Activated CD4-positive, alpha-beta T cell treated with anti-CD3 and anti-CD28 coated beads for 36 hours (primary cell): ENCODE data around the gene PDE6B. TPM values are rescaled to one million over a fixed set of nuclear protein-coding genes. Genes with fewer than 3 reads are reported as not detected.

Experiments used
- ATAC-seq: fragments of 200-7000 bp; cut with Tn5 transposase; one replicate; pipeline ENCODE4 v1.10.0; 2021; ENCODE audit warnings: mild to moderate bottlenecking, moderate library complexity
- CTCF ChIA-PET: fragments of 350-600 bp; sonication (Branson Sonifier 250); formaldehyde crosslinking; loops from one replicate; lab custom pipeline; 2021; ENCODE audit warnings: antibody characterized with exemption; lab: Charles Lee
- POLR2A ChIA-PET: fragments of 350-600 bp; sonication (Branson Sonifier 250); formaldehyde crosslinking; loops from one replicate; lab custom pipeline; 2021; ENCODE audit warnings: antibody characterized with exemption, inconsistent platforms; lab: Charles Lee
- DNase-seq: peaks from one replicate; pipeline ENCODE4 v3.0.0-alpha.2; 2020
- H3K27ac Mint-ChIP-seq: one replicate; pipeline ENCODE4 v1.8.0; 2021; ENCODE audit warnings: mixed read lengths
- H3K27me3 Mint-ChIP-seq: one replicate; pipeline ENCODE4 v1.8.0; 2021; ENCODE audit warnings: mixed read lengths
- H3K36me3 Mint-ChIP-seq: one replicate; pipeline ENCODE4 v1.8.0; 2021; ENCODE audit warnings: low read depth, mixed read lengths
- H3K4me1 Mint-ChIP-seq: one replicate; pipeline ENCODE4 v1.8.0; 2021; ENCODE audit warnings: mixed read lengths
- H3K4me3 Mint-ChIP-seq: one replicate; pipeline ENCODE4 v1.8.0; 2021; ENCODE audit warnings: mild to moderate bottlenecking, moderate library complexity, mixed read lengths
- H3K9me3 Mint-ChIP-seq: one replicate; pipeline ENCODE4 v1.8.0; 2021; ENCODE audit warnings: low read depth, mixed read lengths
- intact Hi-C, 2 experiments: fragments of 100-400 bp; cut with DNase I in 1 of 2; cut with micrococcal nuclease in 1 of 2; formaldehyde crosslinking; loops; one replicate each; pipeline versions ENCODE4 v1.14.2 to v1.15.1; 2022 to 2024; cut with DNase I, micrococcal nuclease
- total RNA-seq, 2 experiments: library from RNA; stranded (reverse); gene quantifications; one replicate each; pipeline ENCODE4 v1.2.3, GENCODE V29; 2021

PDE6B gene
- total RNA-seq, 2 experiments from 2014 or later, result 16.2 to 17.2 TPM

DNA sequence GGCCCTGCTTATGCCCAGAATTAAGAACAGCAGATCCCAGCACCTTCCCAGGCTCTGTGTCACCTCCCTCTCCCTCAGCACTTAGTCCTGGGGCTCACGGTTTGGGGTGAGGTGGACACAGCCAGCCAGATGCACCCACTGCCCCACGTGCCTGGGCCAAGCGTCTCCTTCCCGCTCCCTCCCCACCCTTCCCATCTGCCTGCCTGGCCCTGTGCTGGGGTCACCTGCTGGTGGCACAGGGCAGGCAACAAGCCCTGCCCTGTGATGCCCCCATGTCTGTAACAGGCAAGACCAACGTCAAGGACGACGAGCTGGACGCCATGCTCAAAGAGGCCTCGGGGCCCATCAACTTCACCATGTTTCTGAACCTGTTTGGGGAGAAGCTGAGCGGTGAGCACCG lies 54.3 kb downstream of the PDE6B start:
- intact Hi-C loops, result loop anchor here (5.0 to 10.0 kb wide), 3 partner anchors 175 to 1195 kb away; partner anchors contain the start of genes MAEA (in 1 of the 2) and NSD2 (in 1 of the 2)
- no peak overlapping the region for H3K4me3 Mint-ChIP-seq
- CTCF ChIA-PET, result interaction anchor here (1.2 kb wide), 1 partner anchor 63 kb away, joined by 3 read pairs; no protein-coding TSS in a partner anchor

DNA sequence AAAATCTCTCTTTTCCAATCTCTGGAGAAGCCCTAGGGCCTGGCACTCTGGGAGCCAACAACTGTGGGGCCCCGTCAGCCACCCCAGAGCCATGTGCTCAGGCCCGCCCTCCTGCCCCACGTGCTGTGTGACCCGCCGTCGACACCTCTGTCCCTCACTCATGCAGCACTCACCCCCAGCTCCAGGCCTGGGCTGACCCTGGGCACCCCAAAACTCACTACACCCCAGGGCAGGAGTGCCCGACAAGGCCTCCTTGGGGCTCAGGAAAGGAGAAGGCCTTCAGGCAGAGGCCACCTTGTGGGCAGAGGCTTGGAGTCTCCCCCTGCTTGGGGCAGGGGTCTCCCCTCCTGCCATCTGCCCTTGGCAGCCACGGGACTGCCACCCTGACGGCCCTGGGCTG lies 54.7 kb downstream of the PDE6B start:
- DNase-seq (peak; percentile 3), ATAC-seq (no peak)
- no peaks in the 10 kb centered on the region for H3K9me3 Mint-ChIP-seq
- intact Hi-C loops, result loop anchor here in 1 of 2 experiments (5.0 kb wide), 1 partner anchor 607 kb away; the partner anchor contains the start of gene MAEA
- no peak overlapping the region for H3K4me3 Mint-ChIP-seq
- CTCF ChIA-PET, result no interaction called here
- H3K4me1 Mint-ChIP-seq, result peaks cover 8% of the 10 kb centered on the region
- H3K27ac Mint-ChIP-seq, result no peak overlapping the region
- H3K27me3 Mint-ChIP-seq, result no peaks in the 10 kb centered on the region
- no peaks in the 10 kb centered on the region for H3K36me3 Mint-ChIP-seq
- POLR2A ChIA-PET, result interaction anchor here (0.6 kb wide), 1 partner anchor 95 kb away, joined by 3 read pairs; no protein-coding TSS in a partner anchor

More for the DNA sequence above, 54.3 kb downstream of the PDE6B start:
- ATAC-seq, result no peak
- no peak overlapping the region for H3K27ac Mint-ChIP-seq
- H3K36me3 Mint-ChIP-seq, result no peaks in the 10 kb centered on the region
- peaks cover 8% of the 10 kb centered on the region for H3K4me1 Mint-ChIP-seq
- no peaks in the 10 kb centered on the region for H3K9me3 Mint-ChIP-seq
- peak; percentile 7 for DNase-seq
- POLR2A ChIA-PET, result no interaction called here
- no peaks in the 10 kb centered on the region for H3K27me3 Mint-ChIP-seq

DNA sequence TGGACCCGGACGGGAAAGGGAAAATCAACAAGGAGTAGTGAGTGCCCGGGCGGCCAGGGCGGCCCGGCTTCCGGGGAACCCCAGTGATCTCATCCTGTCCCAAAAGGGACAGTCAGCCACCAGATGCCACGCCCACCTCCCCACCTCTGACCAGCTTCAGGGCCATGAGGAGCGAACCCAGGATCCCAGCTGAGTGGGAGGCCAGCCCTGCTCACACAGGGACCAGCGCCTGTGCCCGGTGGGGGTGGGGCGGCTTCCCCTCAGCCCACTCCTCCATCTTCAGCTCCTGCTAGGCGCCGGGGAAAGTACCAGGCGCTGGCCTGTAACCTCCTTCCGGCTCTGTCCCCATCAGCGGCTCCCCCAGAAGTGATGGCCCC lies 55.2 kb downstream of the PDE6B start:
- DNase-seq (peak; percentile 48), ATAC-seq (peak; percentile 9)
- Mint-ChIP-seq H3K9me3 (no peaks in the 10 kb centered on the region), H3K27ac (no peak overlapping the region), H3K36me3 (no peaks in the 10 kb centered on the region), H3K27me3 (no peaks in the 10 kb centered on the region), H3K4me1 (peaks cover 5% of the 10 kb centered on the region), H3K4me3 (peak overlapping the region; percentile 39)
- CTCF ChIA-PET, result interaction anchor here (0.7 kb wide), 1 partner anchor 103 kb away, joined by 3 read pairs; no protein-coding TSS in a partner anchor
- POLR2A ChIA-PET, result interaction anchor here (0.6 kb wide), 1 partner anchor 95 kb away, joined by 3 read pairs; no protein-coding TSS in a partner anchor
- intact Hi-C loops, result loop anchor here in 1 of 2 experiments (5.0 kb wide), 1 partner anchor 607 kb away; the partner anchor contains the start of gene MAEA

DNA sequence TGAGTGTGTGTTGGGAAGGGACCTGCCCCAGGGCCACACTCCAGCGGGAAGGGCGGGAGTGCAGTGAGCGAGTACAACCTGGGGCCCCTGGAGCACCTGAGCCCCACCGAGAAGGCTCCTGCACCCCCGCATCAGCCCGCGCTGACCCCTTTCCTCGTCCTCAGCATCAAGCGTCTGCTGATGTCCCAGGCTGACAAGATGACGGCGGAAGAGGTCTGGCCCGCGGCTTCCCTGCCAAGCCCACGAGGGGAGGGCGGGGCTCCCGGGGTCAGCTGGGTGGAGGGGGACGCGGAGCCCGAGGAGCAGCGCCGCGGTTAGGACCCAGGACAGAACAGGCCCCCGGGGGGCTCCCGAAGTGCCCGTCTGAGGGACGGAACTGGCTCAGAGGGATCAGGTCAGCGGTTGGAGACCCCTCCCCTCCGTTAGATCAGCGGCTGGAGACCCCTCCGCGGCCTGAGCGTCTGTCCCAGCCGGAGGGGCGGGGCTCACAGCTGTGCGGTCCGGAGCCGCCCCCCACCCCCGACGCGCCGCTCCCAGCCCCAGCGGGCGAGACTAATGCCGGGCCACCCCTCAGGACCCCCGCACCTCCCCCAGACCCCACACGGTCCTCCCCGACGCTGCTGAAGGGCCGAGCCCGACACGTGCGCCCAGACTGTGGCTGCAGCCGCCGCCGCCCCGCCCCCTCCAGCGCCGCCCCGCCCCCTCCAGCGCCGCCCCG lies 55.7 kb downstream of the PDE6B start:
- H3K4me1 Mint-ChIP-seq, result peaks cover 4% of the 10 kb centered on the region
- CTCF ChIA-PET, result interaction anchor here (0.7 kb wide), 1 partner anchor 103 kb away, joined by 3 read pairs; no protein-coding TSS in a partner anchor
- H3K4me3 Mint-ChIP-seq, result peak overlapping the region; percentile 39
- H3K27ac Mint-ChIP-seq, result no peak overlapping the region
- DNase-seq (peak; percentile 69), ATAC-seq (peak; percentile 45)
- no peaks in the 10 kb centered on the region for H3K9me3 Mint-ChIP-seq
- H3K36me3 Mint-ChIP-seq, result no peaks in the 10 kb centered on the region
- POLR2A ChIA-PET, result no interaction called here
- intact Hi-C loops, result loop anchor here in 1 of 2 experiments (1.0 to 5.0 kb wide), 2 partner anchors 24 to 606 kb away; partner anchors contain the start of genes MAEA and PCGF3
- H3K27me3 Mint-ChIP-seq, result no peaks in the 10 kb centered on the region

DNA sequence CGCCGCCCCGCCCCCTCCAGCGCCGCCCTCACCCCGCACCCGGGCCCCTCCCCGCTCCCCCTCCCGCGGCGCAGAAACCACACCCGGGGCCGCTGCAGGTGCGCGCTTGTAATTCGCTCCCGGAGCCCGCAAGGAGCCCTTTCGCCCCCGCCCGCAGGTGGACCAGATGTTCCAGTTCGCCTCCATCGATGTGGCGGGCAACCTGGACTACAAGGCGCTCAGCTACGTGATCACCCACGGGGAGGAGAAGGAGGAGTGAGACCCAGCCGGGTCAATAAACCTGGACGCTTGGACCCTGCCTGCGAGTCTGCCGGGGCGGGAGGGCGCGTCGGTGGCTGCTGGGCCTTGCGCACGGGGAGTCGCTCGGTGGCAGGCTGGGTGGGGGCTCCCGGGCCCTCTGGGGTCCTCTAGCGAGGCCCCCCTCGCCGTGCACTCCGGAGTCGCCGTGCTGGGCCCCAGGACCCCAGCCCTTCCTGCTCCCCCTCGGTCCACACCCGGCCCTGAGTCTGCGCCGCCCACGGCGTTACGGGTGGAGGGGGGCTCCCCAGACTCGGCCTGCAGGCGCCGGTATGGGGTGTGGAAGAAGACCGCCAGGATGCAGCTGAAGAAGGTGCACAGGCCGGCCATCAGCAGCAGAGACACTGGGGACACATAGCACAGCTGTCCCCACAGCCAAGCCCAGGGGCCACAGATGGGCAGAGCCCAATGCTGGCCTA lies 56.5 kb downstream of the PDE6B start:
- H3K36me3 Mint-ChIP-seq, result no peaks in the 10 kb centered on the region
- ATAC-seq (peak; percentile 6), DNase-seq (peak; percentile 54)
- ChIA-PET POLR2A (no interaction called here), CTCF (no interaction called here)
- no peak overlapping the region for H3K27ac Mint-ChIP-seq
- intact Hi-C loops, result loop anchor here in 1 of 2 experiments (1.0 to 5.0 kb wide), 2 partner anchors 23 to 605 kb away; partner anchors contain the start of genes MAEA and PCGF3
- H3K4me1 Mint-ChIP-seq, result peaks cover 4% of the 10 kb centered on the region
- H3K4me3 Mint-ChIP-seq, result no peak overlapping the region
- H3K9me3 Mint-ChIP-seq, result no peaks in the 10 kb centered on the region
- no peaks in the 10 kb centered on the region for H3K27me3 Mint-ChIP-seq

DNA sequence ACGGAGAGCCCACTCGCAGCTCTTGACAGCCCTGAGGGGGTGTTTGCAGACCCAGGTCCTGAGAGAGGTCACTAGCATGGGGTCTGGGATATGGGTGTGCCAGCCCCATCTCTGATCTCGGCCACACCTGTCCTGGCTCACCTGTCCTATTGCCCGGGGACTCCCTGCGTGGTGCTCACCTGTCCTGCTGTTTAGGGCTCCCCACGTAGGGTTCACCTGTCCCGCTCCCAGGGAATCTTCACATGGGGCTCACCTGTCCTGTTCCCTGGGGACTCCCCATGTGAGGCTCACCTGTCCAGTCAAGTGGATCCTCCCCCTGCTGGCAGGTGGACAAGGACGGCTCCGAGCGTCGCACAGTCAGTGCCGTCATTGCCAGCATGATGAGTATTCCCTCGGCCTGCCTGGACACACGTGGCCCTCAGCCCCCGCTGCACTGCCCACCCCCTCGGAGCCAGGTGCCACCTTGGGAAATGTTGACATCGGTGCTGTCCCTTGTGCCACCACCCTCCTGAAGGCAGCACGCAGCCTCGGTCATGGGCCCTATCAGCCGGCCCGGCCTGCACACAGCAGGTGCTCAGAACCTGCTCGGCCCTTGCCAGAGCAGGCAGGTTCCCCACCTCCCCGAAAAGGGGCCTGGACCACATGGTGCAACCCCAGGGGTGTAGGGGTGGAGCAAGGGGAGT lies 57.3 kb downstream of the PDE6B start:
- H3K4me1 Mint-ChIP-seq, result peaks cover 4% of the 10 kb centered on the region
- H3K4me3 Mint-ChIP-seq, result no peak overlapping the region
- ATAC-seq (no peak), DNase-seq (peak; percentile 7)
- H3K36me3 Mint-ChIP-seq, result no peaks in the 10 kb centered on the region
- ChIA-PET CTCF (no interaction called here), POLR2A (no interaction called here)
- no peaks in the 10 kb centered on the region for H3K9me3 Mint-ChIP-seq
- H3K27me3 Mint-ChIP-seq, result peaks cover under 1% of the 10 kb centered on the region
- no peak overlapping the region for H3K27ac Mint-ChIP-seq
- intact Hi-C loops, result loop anchor here in 1 of 2 experiments (5.0 kb wide), 1 partner anchor 605 kb away; the partner anchor contains the start of gene MAEA

DNA sequence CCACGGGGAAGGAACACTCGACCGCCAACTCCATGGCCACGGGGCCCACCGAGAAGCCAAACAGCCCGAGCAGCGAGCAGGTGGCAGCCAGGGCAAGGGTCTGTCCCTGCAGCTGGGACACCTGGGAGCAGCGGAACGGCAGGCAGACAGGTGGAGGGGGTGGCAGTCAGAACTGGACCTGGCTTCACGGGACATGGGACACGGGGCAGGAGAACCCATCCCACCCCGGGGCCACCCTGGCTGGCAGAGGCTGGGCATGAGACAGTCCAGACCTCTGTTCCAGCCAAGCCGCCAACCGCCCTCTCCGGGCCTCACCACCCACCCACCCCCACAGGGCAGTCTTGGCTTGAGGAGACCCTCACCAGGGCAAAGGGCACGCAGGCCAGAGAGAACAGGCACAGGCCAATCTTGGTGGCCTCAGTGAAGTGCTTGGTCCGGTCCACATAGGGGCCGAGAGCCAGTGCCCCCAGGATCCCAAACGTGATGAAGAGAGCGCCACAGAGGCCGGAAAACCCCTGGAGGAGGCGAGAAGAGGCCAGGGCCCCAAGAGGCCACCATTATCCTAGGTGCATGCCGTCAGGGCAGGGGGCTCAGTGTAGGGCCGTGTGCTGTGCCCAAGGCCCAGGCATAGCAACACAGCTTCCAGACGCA lies 58.0 kb downstream of the PDE6B start:
- Mint-ChIP-seq H3K36me3 (no peaks in the 10 kb centered on the region), H3K9me3 (no peaks in the 10 kb centered on the region), H3K27me3 (peaks cover 5% of the 10 kb centered on the region), H3K4me3 (no peak overlapping the region), H3K27ac (no peak overlapping the region), H3K4me1 (peaks cover 4% of the 10 kb centered on the region)
- peak; percentile 13 for DNase-seq
- CTCF ChIA-PET, result interaction anchor here (0.5 to 1.4 kb wide), 2 partner anchors 15 to 141 kb away, joined by 3 to 6 read pairs; no protein-coding TSS in a partner anchor
- intact Hi-C loops, result loop anchor here in 1 of 2 experiments (5.0 kb wide), 1 partner anchor 604 kb away; the partner anchor contains the start of gene MAEA
- POLR2A ChIA-PET, result no interaction called here
- peak; percentile 13 for ATAC-seq

DNA sequence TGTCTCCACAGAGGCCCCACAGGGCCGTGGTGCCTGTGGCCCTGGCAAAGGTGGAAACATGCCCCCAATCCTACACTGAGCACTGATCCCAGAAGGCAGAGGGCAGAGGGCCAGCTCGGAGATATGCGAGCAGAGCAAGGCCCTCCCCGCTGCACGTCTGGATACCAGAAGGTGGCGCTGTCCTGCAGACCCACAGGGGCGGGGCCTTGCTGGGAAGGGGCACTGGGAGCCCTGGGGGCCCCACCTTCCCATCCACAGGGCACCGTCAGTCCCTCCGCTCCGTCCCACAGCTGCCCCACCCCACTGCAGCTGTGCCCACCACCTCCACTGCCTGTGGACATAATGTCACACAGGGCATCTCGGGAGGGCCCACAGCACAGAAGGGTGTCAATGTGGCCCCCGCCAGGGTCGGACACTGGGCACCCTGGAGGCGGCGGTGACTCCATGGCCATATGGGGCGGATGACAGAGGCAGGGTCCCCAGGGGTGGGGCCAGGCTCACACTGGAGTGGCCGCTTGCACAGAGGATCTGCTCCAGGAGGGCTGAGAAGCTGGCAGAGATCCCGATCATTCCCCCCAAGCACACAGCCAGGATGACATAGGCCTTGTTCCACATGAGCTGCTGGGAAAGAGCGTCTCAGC lies 58.7 kb downstream of the PDE6B start:
- Mint-ChIP-seq H3K9me3 (no peaks in the 10 kb centered on the region), H3K27me3 (peaks cover 5% of the 10 kb centered on the region), H3K27ac (no peak overlapping the region), H3K4me3 (no peak overlapping the region), H3K4me1 (peaks cover 4% of the 10 kb centered on the region), H3K36me3 (no peaks in the 10 kb centered on the region)
- peak; percentile 72 for DNase-seq
- CTCF ChIA-PET, result interaction anchor here (0.5 to 1.4 kb wide), 4 partner anchors 14 to 258 kb away, joined by 3 to 6 read pairs (median 4); no protein-coding TSS in a partner anchor
- POLR2A ChIA-PET, result no interaction called here
- ATAC-seq, result peak; percentile 45
- intact Hi-C loops, result loop anchor here in 1 of 2 experiments (5.0 kb wide), 1 partner anchor 603 kb away; the partner anchor contains the start of gene MAEA

DNA sequence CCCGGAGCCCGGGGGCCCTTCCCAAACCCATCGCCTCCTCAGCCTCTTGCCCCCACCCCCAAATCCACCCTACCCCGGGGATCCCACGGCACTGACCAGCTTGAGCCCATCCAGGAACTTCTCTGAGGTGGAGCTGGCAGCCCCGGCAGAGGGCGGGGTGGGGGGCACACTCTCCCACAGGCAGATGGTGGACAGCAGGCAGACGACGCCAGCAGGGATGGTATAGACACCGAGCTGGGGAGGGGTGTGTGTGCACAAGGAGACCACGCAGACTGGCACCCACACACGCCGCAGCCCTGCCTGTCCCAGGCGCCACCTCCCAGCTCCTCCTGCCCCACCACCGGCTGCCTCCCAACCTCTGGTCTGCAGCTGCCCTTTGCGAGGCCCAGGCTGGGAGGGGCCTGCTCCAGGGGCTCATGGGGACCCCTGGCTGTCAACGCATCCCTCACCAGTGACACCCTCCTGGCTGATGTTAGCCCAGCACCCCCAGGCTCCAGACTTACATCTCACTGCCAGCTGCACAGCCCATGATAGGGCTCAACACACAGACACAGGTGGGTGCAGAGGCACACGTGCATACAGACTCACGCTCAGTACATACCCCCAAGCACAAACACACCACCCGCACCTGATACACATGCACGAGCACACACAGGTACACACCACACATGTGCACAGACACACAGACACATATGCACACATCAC lies 59.4 kb downstream of the PDE6B start:
- no peaks in the 10 kb centered on the region for H3K36me3 Mint-ChIP-seq
- H3K27me3 Mint-ChIP-seq, result peaks cover 5% of the 10 kb centered on the region
- H3K4me3 Mint-ChIP-seq, result no peak overlapping the region
- DNase-seq, result peak; percentile 5
- no peak for ATAC-seq
- POLR2A ChIA-PET, result no interaction called here
- peaks cover 4% of the 10 kb centered on the region for H3K4me1 Mint-ChIP-seq
- CTCF ChIA-PET, result interaction anchor here (0.6 to 1.4 kb wide), 3 partner anchors 14 to 257 kb away, joined by 3 to 6 read pairs (median 5); no protein-coding TSS in a partner anchor
- intact Hi-C loops, result loop anchor here in 1 of 2 experiments (5.0 kb wide), 1 partner anchor 603 kb away; the partner anchor contains the start of gene MAEA
- no peaks in the 10 kb centered on the region for H3K9me3 Mint-ChIP-seq
- H3K27ac Mint-ChIP-seq, result no peak overlapping the region
